Measurements from ENCODE around the gene NEURL4. TPM values are rescaled to one million over a fixed set of nuclear protein-coding genes. Genes with fewer than 3 reads are reported as not detected.

Gene NEURL4
- total RNA-seq, 1 experiment from 2014 or later = 81.7 TPM

GRCh38 chr17:7347630-7348477 is 18.7 kb upstream of the NEURL4 start:
- H3K9me3 ChIP-seq (ENCODE audit: low read depth, low read length, poor library complexity, severe bottlenecking) = no peaks in the 10 kb centered on the region
- H3K4me1 ChIP-seq (ENCODE audit: insufficient read depth, low read length, poor library complexity, severe bottlenecking) = peaks cover 24% of the 10 kb centered on the region
- H3K27me3 ChIP-seq (replicated peaks; ENCODE audit: insufficient read depth, low read depth, low read length, poor library complexity) = no peaks in the 10 kb centered on the region
- ChIA-PET POLR2A (ENCODE audit: low non-redundant PET) (no interaction called here), CTCF (no interaction called here)
- DNase-seq (ENCODE audit: low spot score) = no peak
- BruUV-seq (replicated peaks) = no TSS peak
- no peaks in the 10 kb centered on the region for H3K36me3 ChIP-seq (ENCODE audit: insufficient read depth, low read length, poor library complexity, severe bottlenecking)
- intact Hi-C loops (cut with micrococcal nuclease; ENCODE audit: unreplicated experiment) = loop anchor here (5.0 kb wide), 2 partner anchors 51 to 301 kb away; no protein-coding TSS in a partner anchor
- H3K4me3 ChIP-seq (ENCODE audit: low read depth, low read length, poor library complexity, severe bottlenecking) = no peak overlapping the region
- no peak for TF ChIP-seq CTCF (conservative IDR thresholded peaks at IDR 0.05; ENCODE audit: low read depth, low read length)
- TF ChIP-seq EZH2 (IDR thresholded peaks at IDR 0.05; ENCODE audit: borderline replicate concordance, low read depth, low read length, poor library complexity, severe bottlenecking) = no peak
- H3K27ac ChIP-seq (ENCODE audit: low read depth, low read length, poor library complexity, severe bottlenecking) = no peak overlapping the region

- intact Hi-C loops (cut with micrococcal nuclease; ENCODE audit: unreplicated experiment) = loop anchor here (1.0 to 5.0 kb wide), 3 partner anchors 50 to 300 kb away; no protein-coding TSS in a partner anchor
- DNase-seq (ENCODE audit: low spot score) = no peak
- TF ChIP-seq CTCF (conservative IDR thresholded peaks at IDR 0.05; ENCODE audit: low read depth, low read length) (no peak), EZH2 (IDR thresholded peaks at IDR 0.05; ENCODE audit: borderline replicate concordance, low read depth, low read length, poor library complexity, severe bottlenecking) (no peak)
- Histone ChIP-seq H3K27me3 (replicated peaks; ENCODE audit: insufficient read depth, low read depth, low read length, poor library complexity) (no peaks in the 10 kb centered on the region), H3K9me3 (ENCODE audit: low read depth, low read length, poor library complexity, severe bottlenecking) (no peaks in the 10 kb centered on the region), H3K27ac (ENCODE audit: low read depth, low read length, poor library complexity, severe bottlenecking) (no peak overlapping the region), H3K4me1 (ENCODE audit: insufficient read depth, low read length, poor library complexity, severe bottlenecking) (peaks cover 24% of the 10 kb centered on the region), H3K36me3 (ENCODE audit: insufficient read depth, low read length, poor library complexity, severe bottlenecking) (no peaks in the 10 kb centered on the region), H3K4me3 (ENCODE audit: low read depth, low read length, poor library complexity, severe bottlenecking) (no peak overlapping the region)
- BruUV-seq (replicated peaks) = no TSS peak
- POLR2A ChIA-PET (ENCODE audit: low non-redundant PET) = no interaction called here
- CTCF ChIA-PET = no interaction called here
Observed at GRCh38 chr17:7346761-7347614, 17.9 kb upstream of the NEURL4 start.

GRCh38 chr17:7343250-7343649 is 14.1 kb upstream of the NEURL4 start:
- H3K4me3 ChIP-seq (ENCODE audit: low read depth, low read length, poor library complexity, severe bottlenecking) = no peak overlapping the region
- no peaks in the 10 kb centered on the region for H3K9me3 ChIP-seq (ENCODE audit: low read depth, low read length, poor library complexity, severe bottlenecking)
- no peak for DNase-seq (ENCODE audit: low spot score)
- BruUV-seq (replicated peaks) = no TSS peak
- ChIA-PET POLR2A (ENCODE audit: low non-redundant PET) (no interaction called here), CTCF (no interaction called here)
- H3K36me3 ChIP-seq (ENCODE audit: insufficient read depth, low read length, poor library complexity, severe bottlenecking) = no peaks in the 10 kb centered on the region
- TF ChIP-seq CTCF (conservative IDR thresholded peaks at IDR 0.05; ENCODE audit: low read depth, low read length) (no peak), EZH2 (IDR thresholded peaks at IDR 0.05; ENCODE audit: borderline replicate concordance, low read depth, low read length, poor library complexity, severe bottlenecking) (no peak)
- intact Hi-C loops (cut with micrococcal nuclease; ENCODE audit: unreplicated experiment) = no loop called here
- H3K4me1 ChIP-seq (ENCODE audit: insufficient read depth, low read length, poor library complexity, severe bottlenecking) = no peaks in the 10 kb centered on the region
- no peak overlapping the region for H3K27ac ChIP-seq (ENCODE audit: low read depth, low read length, poor library complexity, severe bottlenecking)
- no peaks in the 10 kb centered on the region for H3K27me3 ChIP-seq (replicated peaks; ENCODE audit: insufficient read depth, low read depth, low read length, poor library complexity)

Measured in A673 (cell line).